SIG-M5 (cell line): ENCODE data around the gene PTP4A1.

ENCODE experiments used
- DNase-seq: peaks from one replicate; lab custom pipeline; 2025; lab: John Stamatoyannopoulos, UW

Gene PTP4A1

GRCh38 chr6:63556369-63556768 is 15.9 kb upstream of the PTP4A1 start:
- no peak for DNase-seq

- DNase-seq = no peak
These were observed 14.0 kb upstream of the PTP4A1 start for GRCh38 chr6:63558278-63558677.

GRCh38 chr6:63560801-63561287 is 11.4 kb upstream of the PTP4A1 start:
- DNase-seq = no peak

GRCh38 chr6:63561288-63561687 is 11.0 kb upstream of the PTP4A1 start:
- DNase-seq = no peak

- DNase-seq = no peak
These were observed 9.0 kb upstream of the PTP4A1 start for GRCh38 chr6:63563235-63563634.

GRCh38 chr6:63565058-63565726 is 7.1 kb upstream of the PTP4A1 start:
- no peak for DNase-seq

GRCh38 chr6:63565727-63566596 is 6.3 kb upstream of the PTP4A1 start:
- no peak for DNase-seq

GRCh38 chr6:63567966-63568365 is 4.3 kb upstream of the PTP4A1 start:
- no peak for DNase-seq

GRCh38 chr6:63571361-63572043 is 778 bp upstream of the PTP4A1 start:
- no peak for DNase-seq

GRCh38 chr6:63572747-63573075 is 431 bp downstream of the PTP4A1 start:
- no peak for DNase-seq

- DNase-seq = no peak
These were observed 1.0 kb downstream of the PTP4A1 start for GRCh38 chr6:63573076-63573898.

- no peak for DNase-seq
These were observed 1.7 kb downstream of the PTP4A1 start for GRCh38 chr6:63573899-63574553.

GRCh38 chr6:63574554-63574900 is 2.2 kb downstream of the PTP4A1 start:
- no peak for DNase-seq

- no peak for DNase-seq
These were observed 4.0 kb downstream of the PTP4A1 start for GRCh38 chr6:63576147-63576772.

- DNase-seq = no peak
These were observed 4.9 kb downstream of the PTP4A1 start for GRCh38 chr6:63576985-63577712.

- DNase-seq = no peak
These were observed 6.5 kb downstream of the PTP4A1 start for GRCh38 chr6:63578757-63579156.

- no peak for DNase-seq
These were observed 7.8 kb downstream of the PTP4A1 start for GRCh38 chr6:63579937-63580703.

GRCh38 chr6:63580704-63580961 is 8.4 kb downstream of the PTP4A1 start:
- no peak for DNase-seq

- no peak for DNase-seq
These were observed 9.2 kb downstream of the PTP4A1 start for GRCh38 chr6:63581355-63582013.
